Ovary (tissue), 3 donors: ENCODE data around the gene ROGDI.

ENCODE experiments used
- POLR2A ChIP-seq: fragments of 450-650 bp; IDR thresholded peaks from one replicate; pipeline ENCODE4 v1.6.1; 2017; ENCODE audit warnings: antibody characterized with exemption, mild to moderate bottlenecking, moderate library complexity
- TF ChIP-seq, protein P1 (sequence below), 3 donors: fragments of 450-650 bp in 2 of 3; fragments of 200-600 bp in 1 of 3; IDR thresholded peaks; one replicate each; pipeline versions ENCODE4 v1.5.1 to v1.8.0; 2016 to 2022; ENCODE audit warnings: antibody characterized with exemption in 3 of 3, mild to moderate bottlenecking in 1 of 3
- donor health status: DM: no; HTN: no; CAD: no.

DNA sequence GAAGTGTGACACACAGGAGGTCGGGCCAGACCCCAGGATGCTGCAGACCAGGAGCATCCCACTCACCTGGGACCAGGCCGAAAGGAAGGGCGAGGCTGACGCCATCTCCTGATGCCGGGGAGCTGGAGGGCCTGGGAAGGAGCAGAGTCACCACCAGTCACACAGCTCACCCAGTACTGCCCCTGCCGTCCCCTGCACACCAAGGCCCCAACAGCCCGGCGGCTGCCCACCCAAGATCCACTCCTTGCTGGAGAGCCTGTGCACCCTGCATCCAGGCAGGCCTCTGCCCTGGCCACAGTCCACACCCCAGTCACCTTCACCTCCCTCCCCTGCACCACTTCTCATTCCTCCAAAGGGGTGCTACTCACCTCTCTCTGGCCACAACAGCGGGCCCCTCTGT lies 40.2 kb downstream of the ROGDI start:
- TF ChIP-seq, protein P1, sequence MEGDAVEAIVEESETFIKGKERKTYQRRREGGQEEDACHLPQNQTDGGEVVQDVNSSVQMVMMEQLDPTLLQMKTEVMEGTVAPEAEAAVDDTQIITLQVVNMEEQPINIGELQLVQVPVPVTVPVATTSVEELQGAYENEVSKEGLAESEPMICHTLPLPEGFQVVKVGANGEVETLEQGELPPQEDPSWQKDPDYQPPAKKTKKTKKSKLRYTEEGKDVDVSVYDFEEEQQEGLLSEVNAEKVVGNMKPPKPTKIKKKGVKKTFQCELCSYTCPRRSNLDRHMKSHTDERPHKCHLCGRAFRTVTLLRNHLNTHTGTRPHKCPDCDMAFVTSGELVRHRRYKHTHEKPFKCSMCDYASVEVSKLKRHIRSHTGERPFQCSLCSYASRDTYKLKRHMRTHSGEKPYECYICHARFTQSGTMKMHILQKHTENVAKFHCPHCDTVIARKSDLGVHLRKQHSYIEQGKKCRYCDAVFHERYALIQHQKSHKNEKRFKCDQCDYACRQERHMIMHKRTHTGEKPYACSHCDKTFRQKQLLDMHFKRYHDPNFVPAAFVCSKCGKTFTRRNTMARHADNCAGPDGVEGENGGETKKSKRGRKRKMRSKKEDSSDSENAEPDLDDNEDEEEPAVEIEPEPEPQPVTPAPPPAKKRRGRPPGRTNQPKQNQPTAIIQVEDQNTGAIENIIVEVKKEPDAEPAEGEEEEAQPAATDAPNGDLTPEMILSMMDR (IDR thresholded peaks at IDR 0.05): no peak
- no peak for TF ChIP-seq POLR2A
